ENCODE data around the gene SCN4A. TPM values are rescaled to one million over a fixed set of nuclear protein-coding genes. Genes with fewer than 3 reads are reported as not detected.
"Not testable (repeated sequence)": the region's sequence is repeated elsewhere in the genome, so short reads cannot be mapped to it uniquely, and the experiment has no call there.

SCN4A gene
- polyA plus RNA-seq, 4 donors = 0.72 to 1.3 (median 1.0) TPM

DNA sequence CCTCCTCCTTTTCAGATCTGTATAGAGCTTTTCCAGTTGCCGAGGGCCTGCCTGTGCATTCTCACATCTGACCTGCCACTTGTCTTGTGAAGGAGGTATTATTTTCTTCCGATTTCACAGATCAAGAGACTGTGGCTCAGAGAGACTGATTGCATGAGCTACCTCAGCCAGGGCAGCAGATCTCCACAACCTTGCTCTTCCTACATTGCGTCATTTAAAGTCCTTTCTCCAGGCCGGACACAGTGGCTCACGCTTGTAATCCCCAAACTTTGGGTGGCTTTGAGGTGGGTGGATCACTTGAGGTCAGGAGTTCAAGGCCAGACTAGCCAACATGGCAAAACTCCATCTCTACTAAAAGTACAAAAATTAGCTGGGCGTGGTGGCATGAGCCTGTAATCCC is 52.7 kb downstream of the SCN4A start:
- not testable (repeated sequence) for DNase-seq (ENCODE audit: low read depth in 4 of 4, low spot score in 3 of 4)

DNA sequence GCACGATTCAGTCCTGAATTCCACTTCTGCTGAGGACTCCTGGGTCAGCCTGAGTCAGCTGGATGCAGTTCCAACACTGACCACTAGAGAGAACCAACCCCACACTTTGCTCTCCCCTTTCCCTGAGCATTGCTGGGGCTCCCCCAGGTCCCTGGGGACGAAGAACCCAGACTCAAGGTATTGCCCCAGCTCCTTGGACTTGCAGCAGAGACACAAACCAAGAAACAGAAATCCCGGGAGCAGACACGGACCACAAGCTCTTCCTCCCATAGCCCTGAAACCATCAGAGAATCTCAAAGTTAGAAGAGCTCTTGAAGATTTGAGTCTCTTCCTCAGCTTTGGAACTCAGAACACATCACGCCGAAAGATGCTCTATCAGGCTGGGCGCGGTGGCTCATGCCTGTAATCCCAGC is 53.4 kb downstream of the SCN4A start:
- peak in 3 of 4 donors; percentile 30 to 42 (median 33) for DNase-seq (ENCODE audit: low read depth in 4 of 4, low spot score in 3 of 4)

DNA sequence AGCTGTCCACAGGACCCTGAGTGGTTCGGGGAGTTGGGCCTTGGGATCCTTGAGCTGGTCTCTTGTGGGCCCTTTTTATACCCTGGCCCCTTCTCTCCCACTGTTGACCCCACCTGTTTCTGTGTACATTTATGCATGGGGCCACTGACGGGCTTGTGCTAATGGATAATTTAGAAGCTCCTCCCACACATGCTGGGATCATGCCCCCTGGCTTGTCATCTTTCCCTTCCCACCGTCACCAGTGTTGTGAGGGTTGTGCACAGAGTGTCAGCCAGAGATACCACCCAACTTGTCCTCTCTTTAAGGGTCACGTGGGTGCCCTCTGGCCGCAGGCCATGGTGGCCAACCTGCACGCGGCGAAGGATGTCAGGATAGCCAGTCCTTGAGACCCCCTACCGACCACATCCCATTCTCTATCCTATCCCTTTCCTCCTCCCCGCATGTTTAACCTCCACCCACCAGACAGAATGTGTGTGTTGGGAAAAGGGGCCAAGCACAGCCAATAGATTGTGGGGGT is 53.9 kb downstream of the SCN4A start, which contains the start of gene GH1:
Gene GH1, minus strand, starts transcription at position 51 of the 517 bp plus-strand sequence. CDS start 63 bp downstream, outside the sequence.
- DNase-seq (ENCODE audit: low read depth in 4 of 4, low spot score in 3 of 4) = not testable (repeated sequence)

DNA sequence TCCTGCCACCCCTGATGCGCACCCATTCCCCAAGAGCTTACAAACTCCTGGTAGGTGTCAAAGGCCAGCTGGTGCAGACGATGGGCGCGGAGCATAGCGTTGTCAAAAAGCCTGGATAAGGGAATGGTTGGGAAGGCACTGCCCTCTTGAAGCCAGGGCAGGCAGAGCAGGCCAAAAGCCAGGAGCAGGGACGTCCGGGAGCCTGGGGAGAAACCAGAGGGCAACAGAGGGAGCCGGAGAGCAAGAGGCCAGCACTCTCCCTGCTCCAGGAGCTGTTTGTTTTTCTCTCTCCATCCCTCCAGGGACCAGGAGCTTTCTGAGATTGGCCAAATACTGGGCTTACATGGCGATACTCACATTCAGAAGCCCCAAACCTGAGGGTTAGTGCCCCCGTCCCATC is 54.4 kb downstream of the SCN4A start:
- DNase-seq (ENCODE audit: low read depth in 4 of 4, low spot score in 3 of 4) = no peak

- no peak for DNase-seq (ENCODE audit: low read depth in 4 of 4, low spot score in 3 of 4)
Observed at GRCh38 chr17:63917646-63918045, 55.1 kb downstream of the SCN4A start.

DNA sequence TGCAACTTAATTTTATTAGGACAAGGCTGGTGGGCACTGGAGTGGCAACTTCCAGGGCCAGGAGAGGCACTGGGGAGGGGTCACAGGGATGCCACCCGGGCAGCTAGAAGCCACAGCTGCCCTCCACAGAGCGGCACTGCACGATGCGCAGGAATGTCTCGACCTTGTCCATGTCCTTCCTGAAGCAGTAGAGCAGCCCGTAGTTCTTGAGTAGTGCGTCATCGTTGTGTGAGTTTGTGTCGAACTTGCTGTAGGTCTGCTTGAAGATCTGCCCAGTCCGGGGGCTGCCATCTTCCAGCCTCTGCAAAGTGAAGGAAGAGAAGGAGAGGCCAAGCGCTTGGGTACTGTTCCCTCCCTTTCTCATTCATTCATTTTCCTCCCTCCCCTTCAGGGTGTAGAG is 55.5 kb downstream of the SCN4A start:
- DNase-seq (ENCODE audit: low read depth in 4 of 4, low spot score in 3 of 4) = not testable (repeated sequence)

DNA sequence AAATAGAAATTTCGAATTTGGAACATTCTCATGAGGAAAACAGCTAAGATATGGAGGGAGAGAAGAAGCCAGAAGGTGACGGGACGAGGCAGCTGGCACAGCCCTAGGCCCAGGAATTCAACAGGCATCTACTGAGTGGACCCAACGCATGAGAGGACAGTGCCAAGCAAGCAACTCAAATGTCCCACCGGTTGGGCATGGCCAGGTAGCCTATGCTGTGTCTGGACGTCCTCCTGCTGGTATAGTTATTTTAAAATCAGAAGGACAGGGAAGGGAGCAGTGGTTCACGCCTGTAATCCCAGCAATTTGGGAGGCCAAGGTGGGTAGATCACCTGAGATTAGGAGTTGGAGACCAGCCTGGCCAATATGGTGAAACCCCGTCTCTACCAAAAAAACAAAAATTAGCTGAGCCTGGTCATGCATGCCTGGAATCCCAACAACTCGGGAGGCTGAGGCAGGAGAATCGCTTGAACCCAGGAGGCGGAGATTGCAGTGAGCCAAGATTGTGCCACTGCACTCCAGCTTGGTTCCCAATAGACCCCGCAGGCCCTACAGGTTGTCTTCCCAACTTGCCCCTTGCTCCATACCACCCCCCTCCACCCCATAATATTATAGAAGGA is 56.0 kb downstream of the SCN4A start:
- DNase-seq (ENCODE audit: low read depth in 4 of 4, low spot score in 3 of 4) = no peak

DNA sequence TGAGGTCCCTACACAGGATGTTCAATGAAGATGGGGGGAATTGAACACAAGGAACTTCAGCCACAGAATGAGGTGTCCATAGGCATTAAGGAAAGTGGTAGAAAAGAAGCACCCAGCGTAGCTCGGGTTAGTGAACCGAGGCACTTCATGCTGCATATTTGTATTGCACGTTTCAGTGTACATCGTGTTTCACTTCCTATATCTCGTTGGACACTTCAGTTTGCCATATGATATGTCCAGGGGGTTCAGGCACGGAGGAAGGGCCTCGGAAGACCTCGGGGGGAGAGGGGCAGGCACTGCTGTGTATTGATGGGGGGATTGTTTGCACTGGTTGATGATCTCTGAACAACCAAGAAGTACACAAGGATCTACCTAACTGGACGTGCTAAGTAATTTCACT is 57.0 kb downstream of the SCN4A start:
- not testable (repeated sequence) for DNase-seq (ENCODE audit: low read depth in 4 of 4, low spot score in 3 of 4)

- DNase-seq (ENCODE audit: low read depth in 4 of 4, low spot score in 3 of 4) = no peak
Observed at GRCh38 chr17:63914471-63914870, 58.2 kb downstream of the SCN4A start.

DNA sequence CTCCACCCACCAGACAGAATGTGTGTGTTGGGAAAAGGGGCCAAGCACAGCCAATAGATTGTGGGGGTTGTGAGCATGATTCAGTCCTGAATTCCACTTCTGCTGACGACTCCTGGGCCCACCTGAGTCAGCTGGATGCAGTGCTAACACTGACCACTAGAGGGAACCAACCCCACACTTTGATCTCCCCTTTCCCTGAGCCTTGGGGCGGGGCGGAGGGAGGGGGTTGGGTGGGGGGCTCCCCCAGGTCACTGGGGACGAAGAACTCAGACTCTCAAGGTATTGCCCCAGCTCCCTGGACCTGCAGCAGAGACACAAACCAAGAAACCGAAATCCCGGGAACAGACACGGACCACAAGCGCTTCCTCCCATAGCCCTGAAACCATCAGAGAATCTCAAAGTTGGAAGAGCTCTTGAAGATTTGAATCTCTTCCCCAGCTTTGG is 61.0 kb downstream of the SCN4A start:
- DNase-seq (ENCODE audit: low read depth in 4 of 4, low spot score in 3 of 4) = no peak

DNA sequence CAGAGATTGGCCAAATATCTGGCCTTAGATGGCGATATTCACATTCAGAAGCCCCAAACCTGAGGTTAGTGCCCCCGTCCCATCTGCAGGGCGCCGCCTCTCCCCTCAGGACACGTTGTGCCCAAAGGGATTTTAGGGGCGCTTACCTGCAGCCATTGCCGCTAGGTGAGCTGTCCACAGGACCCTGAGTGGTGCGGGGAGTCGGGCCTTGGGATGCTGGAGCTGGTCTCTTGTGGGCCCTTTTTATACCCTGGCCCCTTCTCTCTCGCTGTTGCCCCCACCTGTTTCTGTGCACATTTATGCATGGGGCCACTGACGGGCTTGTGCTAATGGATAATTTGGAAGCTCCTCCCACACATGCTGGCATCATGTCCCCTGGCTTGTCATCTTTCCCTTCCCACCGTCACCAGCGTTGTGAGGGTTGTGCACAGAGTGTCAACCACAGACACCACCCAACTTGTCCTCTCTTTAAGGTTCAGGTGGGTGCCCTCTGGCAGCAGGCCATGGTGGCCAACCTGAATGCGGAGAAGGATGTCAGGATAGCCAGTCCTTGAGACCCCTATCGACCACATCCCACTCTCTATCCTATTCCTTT is 61.6 kb downstream of the SCN4A start, which contains the start of gene CSHL1:
Gene CSHL1, minus strand, starts transcription at position 218 of the 595 bp plus-strand sequence. Its CDS starts 62 bp downstream, at position 156.
- DNase-seq (ENCODE audit: low read depth in 4 of 4, low spot score in 3 of 4) = no peak

GRCh38 chr17:63910096-63910495 is 62.6 kb downstream of the SCN4A start:
- no peak for DNase-seq (ENCODE audit: low read depth in 4 of 4, low spot score in 3 of 4)

- not testable (repeated sequence) for DNase-seq (ENCODE audit: low read depth in 4 of 4, low spot score in 3 of 4)
Observed at GRCh38 chr17:63909586-63909985, 63.1 kb downstream of the SCN4A start.

DNA sequence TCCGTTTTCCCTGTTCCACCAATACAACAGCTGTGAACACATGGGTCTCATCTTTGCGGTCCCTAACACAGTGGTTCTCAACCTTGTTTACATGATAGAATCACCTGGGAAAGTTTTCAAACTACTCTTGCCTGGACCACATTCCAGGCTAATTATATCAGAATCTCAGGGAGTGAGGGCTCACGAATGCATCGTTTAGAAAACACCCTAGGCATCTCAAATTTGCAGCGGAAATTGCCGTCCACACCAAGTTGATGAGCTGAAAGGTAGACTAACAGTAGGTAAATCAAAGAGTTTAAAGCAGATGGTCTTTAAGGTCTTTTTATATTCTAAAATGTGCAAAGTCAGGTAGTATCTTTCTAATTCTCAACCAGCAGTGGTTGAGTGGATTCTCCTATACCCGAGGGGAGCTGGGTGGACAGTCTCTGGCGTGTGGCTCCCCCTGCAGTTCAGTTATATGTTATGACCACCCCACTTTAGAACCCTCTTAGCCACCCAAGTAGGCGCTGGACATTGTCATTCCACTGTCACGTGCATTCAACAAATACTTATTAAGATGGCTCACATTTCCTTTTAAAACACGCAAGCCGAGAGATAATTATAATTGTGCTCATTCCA is 65.4 kb downstream of the SCN4A start:
- not testable (repeated sequence) for DNase-seq (ENCODE audit: low read depth in 4 of 4, low spot score in 3 of 4)

DNA sequence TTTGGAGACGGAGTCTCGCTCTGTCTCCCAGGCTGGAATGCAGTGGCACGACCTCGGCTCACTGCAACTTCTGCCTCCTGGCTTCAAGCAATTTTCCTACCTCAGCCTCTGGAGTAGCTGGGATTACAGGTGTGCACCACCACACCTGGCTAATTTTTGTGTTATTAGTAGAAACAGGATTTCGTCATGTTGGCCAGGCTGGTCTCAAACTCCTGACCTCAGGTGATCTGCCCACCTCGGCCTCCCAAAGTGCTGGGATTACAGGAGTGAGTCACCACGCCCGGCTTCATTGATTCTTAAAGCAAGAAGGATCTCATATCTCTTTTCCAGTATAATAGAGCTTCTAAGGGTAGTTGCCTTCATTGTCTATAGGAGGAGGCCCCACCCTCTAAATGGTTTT is 67.9 kb downstream of the SCN4A start:
- not testable (repeated sequence) for DNase-seq (ENCODE audit: low read depth in 4 of 4, low spot score in 3 of 4)

GRCh38 chr17:63903787-63904201 is 68.9 kb downstream of the SCN4A start:
- not testable (repeated sequence) for DNase-seq (ENCODE audit: low read depth in 4 of 4, low spot score in 3 of 4)

GRCh38 chr17:63901971-63902370 is 70.7 kb downstream of the SCN4A start:
- not testable (repeated sequence) for DNase-seq (ENCODE audit: low read depth in 4 of 4, low spot score in 3 of 4)

DNA sequence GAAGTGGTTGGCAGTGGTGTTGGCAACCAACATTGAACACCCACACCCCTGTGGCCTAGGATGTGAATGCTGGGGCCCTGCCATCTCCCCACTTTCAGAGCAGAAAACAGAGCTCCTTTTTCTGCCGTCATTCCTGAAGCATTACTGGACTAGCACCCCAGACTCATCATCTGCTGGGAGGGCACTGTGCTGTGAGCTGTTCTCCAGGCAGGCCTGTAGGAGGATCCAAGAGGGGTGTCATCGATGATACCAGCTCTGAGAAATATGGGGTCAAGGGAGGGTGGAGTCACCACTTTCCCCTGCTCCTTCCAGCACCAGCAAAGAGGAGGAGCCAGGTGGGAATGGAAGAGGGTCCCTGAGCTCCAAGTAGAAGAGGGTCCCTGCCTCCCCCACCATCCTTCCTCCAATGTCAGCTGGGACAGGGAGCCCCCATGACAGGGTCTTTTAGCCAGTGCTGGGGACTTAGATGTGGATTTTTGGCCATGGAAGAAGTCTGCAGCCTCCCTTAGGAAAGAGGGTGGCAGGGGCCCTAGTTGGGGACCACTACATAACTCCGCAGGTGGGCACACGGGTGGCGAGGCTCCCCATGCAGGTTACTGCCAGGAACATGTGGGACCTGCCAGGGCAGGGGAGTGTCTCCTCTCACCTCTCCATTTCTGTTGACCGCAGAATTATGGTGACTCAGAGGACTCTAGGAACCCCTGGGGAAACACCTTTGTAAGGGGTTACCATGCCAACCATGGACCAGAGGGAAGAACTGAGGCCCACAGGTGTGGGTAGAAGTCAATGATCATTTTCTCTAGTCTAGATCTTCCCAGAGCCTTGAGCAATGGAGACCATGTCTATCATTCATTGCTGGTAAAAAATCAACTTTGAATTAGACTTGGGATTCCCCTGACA is 73.6 kb downstream of the SCN4A start:
- DNase-seq (ENCODE audit: low read depth in 4 of 4, low spot score in 3 of 4) = not testable (repeated sequence)

DNA sequence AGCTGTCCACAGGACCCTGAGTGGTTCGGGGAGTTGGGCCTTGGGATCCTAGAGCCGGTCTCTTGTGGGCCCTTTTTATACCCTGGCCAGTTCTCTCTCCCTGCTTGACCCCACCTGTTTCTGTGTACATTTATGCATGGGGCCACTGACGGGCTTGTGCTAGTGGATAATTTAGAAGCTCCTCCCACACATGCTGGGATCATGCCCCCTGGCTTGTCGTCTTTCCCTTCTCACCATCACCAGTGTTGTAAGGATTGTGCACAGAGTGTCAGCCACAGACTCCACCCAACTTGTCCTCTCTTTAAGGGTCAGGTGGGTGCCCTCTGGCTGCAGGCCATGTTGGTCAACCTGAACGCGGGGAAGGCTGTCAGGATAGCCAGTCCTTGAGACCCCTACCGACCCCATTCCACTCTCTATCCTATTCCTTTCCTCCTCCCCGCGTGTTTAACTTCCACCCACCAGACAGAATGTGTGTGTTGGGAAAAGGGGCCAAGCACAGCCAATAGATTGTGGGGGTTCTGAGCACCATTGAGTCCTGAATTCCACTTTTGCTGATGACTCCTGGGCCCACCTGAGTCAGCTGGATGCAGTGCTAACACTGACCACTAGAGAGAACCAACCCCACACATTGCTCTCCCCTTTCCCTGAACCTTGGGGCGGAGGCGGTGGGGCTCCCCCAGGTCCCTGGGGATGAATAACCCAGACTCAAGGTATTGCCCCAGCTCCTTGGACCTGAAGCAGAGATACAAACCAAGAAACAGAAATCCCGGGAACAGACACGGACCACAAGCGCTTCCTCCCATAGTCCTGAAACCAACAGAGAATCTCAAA is 76.0 kb downstream of the SCN4A start, which contains the start of gene CSH1:
Gene CSH1, minus strand, starts transcription at position 51 of the 831 bp plus-strand sequence. CDS start 63 bp downstream, outside the sequence.
- DNase-seq (ENCODE audit: low read depth in 4 of 4, low spot score in 3 of 4) = not testable (repeated sequence)
